ENCODE results near the gene SYPL2. TPM values are rescaled to one million over a fixed set of nuclear protein-coding genes. Genes with fewer than 3 reads are reported as not detected.
"Not testable (repeated sequence)": the region's sequence is repeated elsewhere in the genome, so short reads cannot be mapped to it uniquely, and the experiment has no call there.

SYPL2 gene
- total RNA-seq, 1 donor from 2014 or later, result 1.5 TPM

GRCh38 chr1:109441069-109441468 lies 25.3 kb upstream of the SYPL2 start:
- H3K27me3 ChIP-seq, result no peaks in the 10 kb centered on the region
- H3K27ac ChIP-seq, result no peak overlapping the region
- no peaks in the 10 kb centered on the region for H3K9me3 ChIP-seq
- TF ChIP-seq, protein P1, sequence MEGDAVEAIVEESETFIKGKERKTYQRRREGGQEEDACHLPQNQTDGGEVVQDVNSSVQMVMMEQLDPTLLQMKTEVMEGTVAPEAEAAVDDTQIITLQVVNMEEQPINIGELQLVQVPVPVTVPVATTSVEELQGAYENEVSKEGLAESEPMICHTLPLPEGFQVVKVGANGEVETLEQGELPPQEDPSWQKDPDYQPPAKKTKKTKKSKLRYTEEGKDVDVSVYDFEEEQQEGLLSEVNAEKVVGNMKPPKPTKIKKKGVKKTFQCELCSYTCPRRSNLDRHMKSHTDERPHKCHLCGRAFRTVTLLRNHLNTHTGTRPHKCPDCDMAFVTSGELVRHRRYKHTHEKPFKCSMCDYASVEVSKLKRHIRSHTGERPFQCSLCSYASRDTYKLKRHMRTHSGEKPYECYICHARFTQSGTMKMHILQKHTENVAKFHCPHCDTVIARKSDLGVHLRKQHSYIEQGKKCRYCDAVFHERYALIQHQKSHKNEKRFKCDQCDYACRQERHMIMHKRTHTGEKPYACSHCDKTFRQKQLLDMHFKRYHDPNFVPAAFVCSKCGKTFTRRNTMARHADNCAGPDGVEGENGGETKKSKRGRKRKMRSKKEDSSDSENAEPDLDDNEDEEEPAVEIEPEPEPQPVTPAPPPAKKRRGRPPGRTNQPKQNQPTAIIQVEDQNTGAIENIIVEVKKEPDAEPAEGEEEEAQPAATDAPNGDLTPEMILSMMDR (IDR thresholded peaks at IDR 0.05), result no peak
- no peak for TF ChIP-seq POLR2A (IDR thresholded peaks at IDR 0.05)
- no peak for TF ChIP-seq POLR2AphosphoS5 (IDR thresholded peaks at IDR 0.05; ENCODE audit: insufficient read depth in 1 of 2, low read depth in 1 of 2)
- no peaks in the 10 kb centered on the region for H3K36me3 ChIP-seq
- intact Hi-C loops (cut with DNase I), result no loop called here
- no peak overlapping the region for H3K4me3 ChIP-seq
- no peaks in the 10 kb centered on the region for H3K4me1 ChIP-seq
- no peak for DNase-seq (ENCODE audit: extremely low spot score in 2 of 2)

DNA sequence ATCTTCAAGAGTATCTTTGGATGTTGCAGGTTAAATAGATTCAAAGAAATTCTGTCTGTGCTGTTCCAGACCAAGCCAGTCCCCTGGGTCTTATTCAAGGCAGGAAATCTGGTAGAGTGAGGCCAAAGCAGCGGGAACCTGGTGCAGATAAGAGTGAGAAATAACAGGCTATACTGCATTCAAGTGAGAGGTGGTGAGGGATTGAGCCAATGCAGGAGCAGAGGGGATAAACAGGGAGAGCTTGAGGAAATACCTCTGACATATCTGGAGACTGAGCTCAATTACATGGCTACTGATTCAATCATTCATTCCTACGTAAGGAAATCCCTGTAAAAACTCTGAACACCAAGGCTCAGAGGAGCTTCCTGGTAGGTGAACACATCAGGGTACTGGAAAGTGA lies 22.9 kb upstream of the SYPL2 start:
- no peak overlapping the region for H3K4me3 ChIP-seq
- DNase-seq (ENCODE audit: extremely low spot score in 2 of 2), result no peak
- H3K9me3 ChIP-seq, result no peaks in the 10 kb centered on the region
- intact Hi-C loops (cut with DNase I), result no loop called here
- no peaks in the 10 kb centered on the region for H3K27me3 ChIP-seq
- H3K36me3 ChIP-seq, result no peaks in the 10 kb centered on the region
- TF ChIP-seq, protein P1 (IDR thresholded peaks at IDR 0.05), result no peak
- TF ChIP-seq POLR2A (IDR thresholded peaks at IDR 0.05) (no peak), POLR2AphosphoS5 (IDR thresholded peaks at IDR 0.05; ENCODE audit: insufficient read depth in 1 of 2, low read depth in 1 of 2) (no peak)
- no peaks in the 10 kb centered on the region for H3K4me1 ChIP-seq
- H3K27ac ChIP-seq, result no peak overlapping the region

DNA sequence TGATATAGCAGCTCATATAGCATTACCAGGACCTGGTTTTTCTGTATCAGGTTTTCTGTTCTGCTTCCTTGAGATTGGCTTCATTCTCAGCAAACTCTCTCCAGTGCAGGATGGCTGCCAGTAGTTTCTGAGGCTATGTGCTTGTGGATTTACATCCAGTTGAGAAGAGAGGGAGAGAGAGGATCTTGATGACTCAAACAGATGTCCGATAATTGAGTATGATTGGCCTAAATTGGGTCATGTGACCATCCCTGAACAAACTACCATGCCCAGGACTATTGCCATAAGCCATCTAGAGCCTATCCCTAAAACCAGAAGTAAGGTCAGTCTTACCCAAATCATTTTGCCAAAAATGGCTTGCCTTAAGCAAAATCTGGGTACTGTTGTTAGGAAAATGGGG lies 22.0 kb upstream of the SYPL2 start:
- no peak for DNase-seq (ENCODE audit: extremely low spot score in 2 of 2)
- no peaks in the 10 kb centered on the region for H3K9me3 ChIP-seq
- H3K27me3 ChIP-seq, result no peaks in the 10 kb centered on the region
- no peak overlapping the region for H3K27ac ChIP-seq
- no peaks in the 10 kb centered on the region for H3K4me1 ChIP-seq
- TF ChIP-seq POLR2AphosphoS5 (IDR thresholded peaks at IDR 0.05; ENCODE audit: insufficient read depth in 1 of 2, low read depth in 1 of 2), result no peak
- H3K4me3 ChIP-seq, result no peak overlapping the region
- intact Hi-C loops (cut with DNase I), result no loop called here
- H3K36me3 ChIP-seq, result no peaks in the 10 kb centered on the region

- H3K27ac ChIP-seq, H3K4me1 ChIP-seq: not testable (repeated sequence)
These were observed 20.2 kb upstream of the SYPL2 start for GRCh38 chr1:109445949-109446695.

GRCh38 chr1:109447524-109447923 lies 18.8 kb upstream of the SYPL2 start:
- no peak for DNase-seq (ENCODE audit: extremely low spot score in 2 of 2)
- Histone ChIP-seq H3K27me3 (no peaks in the 10 kb centered on the region), H3K27ac (no peak overlapping the region), H3K4me3 (no peak overlapping the region), H3K36me3 (no peaks in the 10 kb centered on the region), H3K4me1 (no peaks in the 10 kb centered on the region), H3K9me3 (no peaks in the 10 kb centered on the region)
- no peak for TF ChIP-seq POLR2AphosphoS5 (IDR thresholded peaks at IDR 0.05; ENCODE audit: insufficient read depth in 1 of 2, low read depth in 1 of 2)
- no peak for TF ChIP-seq POLR2A (IDR thresholded peaks at IDR 0.05)
- TF ChIP-seq, protein P1 (IDR thresholded peaks at IDR 0.05), result no peak
- intact Hi-C loops (cut with DNase I), result no loop called here

More at GRCh38 chr1:109445949-109446695, 20.2 kb upstream of the SYPL2 start:
- H3K27me3 ChIP-seq; H3K9me3 ChIP-seq; H3K36me3 ChIP-seq; H3K4me3 ChIP-seq; intact Hi-C loops (cut with DNase I); DNase-seq (ENCODE audit: extremely low spot score in 2 of 2): not testable (repeated sequence)

DNA sequence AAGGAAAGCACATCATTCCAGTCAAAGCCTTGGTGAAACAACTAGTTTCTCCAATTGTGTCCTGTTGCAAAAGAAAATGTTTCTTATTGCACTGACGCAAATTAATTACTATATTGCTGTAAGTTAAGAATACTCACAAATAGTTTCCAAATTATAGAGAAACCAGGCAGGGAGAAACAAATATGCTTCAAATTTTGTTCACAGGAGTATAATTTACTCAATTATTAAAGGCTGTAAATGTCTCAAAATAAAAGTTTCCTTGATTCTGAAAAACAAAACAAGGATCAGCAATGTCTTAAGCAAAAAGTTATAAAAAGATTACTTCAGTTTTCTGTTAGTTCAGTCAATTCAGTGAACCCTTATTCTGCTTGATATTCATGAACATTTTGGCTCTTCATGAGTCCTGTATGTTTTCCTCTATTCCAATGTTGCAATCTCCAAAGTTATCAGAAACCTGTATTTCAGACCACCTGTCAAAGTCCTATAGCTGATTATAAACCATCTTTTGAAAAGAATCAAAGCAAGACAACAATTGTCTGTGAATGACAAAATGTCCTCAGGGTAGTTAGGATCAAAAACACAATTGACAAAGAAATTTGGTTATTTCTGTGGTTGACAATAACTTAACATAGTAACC lies 11.7 kb upstream of the SYPL2 start:
- no peak for TF ChIP-seq POLR2A (IDR thresholded peaks at IDR 0.05)
- TF ChIP-seq, protein P1 (IDR thresholded peaks at IDR 0.05), result no peak
- no peak for TF ChIP-seq POLR2AphosphoS5 (IDR thresholded peaks at IDR 0.05; ENCODE audit: insufficient read depth in 1 of 2, low read depth in 1 of 2)
- intact Hi-C loops (cut with DNase I), result no loop called here

More for the DNA sequence above, 11.7 kb upstream of the SYPL2 start:
- Histone ChIP-seq H3K27ac (no peak overlapping the region), H3K4me1 (no peaks in the 10 kb centered on the region), H3K36me3 (no peaks in the 10 kb centered on the region), H3K4me3 (no peak overlapping the region), H3K27me3 (no peaks in the 10 kb centered on the region), H3K9me3 (no peaks in the 10 kb centered on the region)
- DNase-seq (ENCODE audit: extremely low spot score in 2 of 2), result no peak
